ENCODE results near the gene RBBP8NL.

DNA sequence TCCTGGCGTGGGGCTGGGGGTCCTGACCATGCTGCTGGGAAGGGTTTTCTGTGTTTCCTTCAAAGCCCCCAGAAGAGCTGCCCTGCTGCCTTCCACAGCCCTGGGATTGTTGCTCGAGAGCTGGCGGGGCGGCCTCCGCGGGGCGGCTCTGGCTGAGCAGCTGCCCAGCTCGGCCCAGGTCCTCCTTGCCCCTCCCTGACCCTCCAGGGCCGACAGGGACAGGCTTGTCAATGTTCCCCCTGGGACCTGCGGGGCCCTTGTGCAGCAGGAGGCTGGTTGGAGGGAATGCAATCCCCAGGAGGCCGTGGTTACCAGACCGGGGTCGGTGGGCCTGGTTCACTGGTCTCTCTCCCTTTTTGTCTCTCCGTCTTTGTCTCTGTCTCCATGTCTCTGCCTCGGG, 28.6 kb upstream of the RBBP8NL start:
- TF ChIP-seq POLR2A (IDR thresholded peaks at IDR 0.05; ENCODE audit: low read length) (no peak), GATA1 (IDR thresholded peaks at IDR 0.05; ENCODE audit: low read depth, low read length) (no peak)
